ENCODE measurements around the gene TSSC4.

Gene TSSC4

GRCh38 chr11:2435288-2436012 lies 34.9 kb downstream of the TSSC4 start:
- no peak for DNase-seq

- DNase-seq: no peak
Observed at GRCh38 chr11:2436013-2436520, 35.5 kb downstream of the TSSC4 start.

GRCh38 chr11:2436521-2437031 lies 36.0 kb downstream of the TSSC4 start:
- DNase-seq: no peak

- no peak for DNase-seq
Observed at GRCh38 chr11:2437516-2437915, 37.0 kb downstream of the TSSC4 start.

GRCh38 chr11:2439820-2440219 lies 39.3 kb downstream of the TSSC4 start:
- DNase-seq: no peak

- DNase-seq: no peak
Observed at GRCh38 chr11:2440646-2441045, 40.1 kb downstream of the TSSC4 start.

GRCh38 chr11:2441171-2441570 lies 40.6 kb downstream of the TSSC4 start:
- no peak for DNase-seq

- DNase-seq: no peak
Observed at GRCh38 chr11:2442589-2442988, 42.0 kb downstream of the TSSC4 start.

- DNase-seq: no peak
Observed at GRCh38 chr11:2443406-2443805, 42.9 kb downstream of the TSSC4 start.

GRCh38 chr11:2443881-2444820 lies 43.6 kb downstream of the TSSC4 start, which contains the start of gene TRPM5:
TSS of gene TRPM5 (minus strand) at chr11:2444514. CDS start at chr11:2423036, 21,478 bp downstream.
- DNase-seq: peak; percentile 72

GRCh38 chr11:2444821-2445745 lies 44.5 kb downstream of the TSSC4 start, which contains the start of gene KCNQ1:
TSS of gene KCNQ1 (plus strand) at chr11:2445008. CDS start at chr11:2445099, 91 bp downstream.
- peak; percentile 69 for DNase-seq

GRCh38 chr11:2445746-2446551 lies 45.4 kb downstream of the TSSC4 start:
- DNase-seq: no peak

GRCh38 chr11:2446590-2447252 lies 46.2 kb downstream of the TSSC4 start:
- DNase-seq: no peak

- no peak for DNase-seq
Observed at GRCh38 chr11:2447253-2447950, 46.9 kb downstream of the TSSC4 start.

GRCh38 chr11:2447951-2448650 lies 47.6 kb downstream of the TSSC4 start:
- no peak for DNase-seq

GRCh38 chr11:2448661-2449547 lies 48.4 kb downstream of the TSSC4 start:
- no peak for DNase-seq

- DNase-seq: no peak
Observed at GRCh38 chr11:2449548-2450320, 49.2 kb downstream of the TSSC4 start.

Data from NCI-H69 (cell line).